H9 (cell line): ENCODE results near the gene COL27A1. TPM values are rescaled to one million over a fixed set of nuclear protein-coding genes. Genes with fewer than 3 reads are reported as not detected.

Source experiments
- DNase-seq: peaks from one replicate; pipeline ENCODE4 v3.0.0-alpha.2; 2017
- H2AFZ ChIP-seq: one replicate; pipeline ENCODE4 v1.6.1; 2013; ENCODE audit warnings: mild to moderate bottlenecking, low read length, control low read depth, moderate library complexity
- H2AK5ac ChIP-seq: 2 replicates; pipeline ENCODE4 v1.6.1; 2013; ENCODE audit warnings: low read length, control low read depth, mixed read lengths; ENCODE audit not compliant: insufficient read length
- H2BK120ac ChIP-seq: one replicate; pipeline ENCODE4 v1.6.1; 2013; ENCODE audit warnings: low read depth, mild to moderate bottlenecking, low read length, control low read depth, inconsistent platforms; ENCODE audit not compliant: poor library complexity, severe bottlenecking
- H2BK12ac ChIP-seq: 2 replicates; pipeline ENCODE4 v1.6.1; 2013; ENCODE audit warnings: low read length, control low read depth, mixed read lengths, low read depth; ENCODE audit not compliant: insufficient read length
- H2BK15ac ChIP-seq: 2 replicates; pipeline ENCODE4 v1.6.1; 2013; ENCODE audit warnings: low read depth, low read length, control low read depth
- H2BK20ac ChIP-seq: one replicate; pipeline ENCODE4 v1.6.1; 2013; ENCODE audit warnings: low read depth, mild to moderate bottlenecking, low read length, control low read depth, inconsistent platforms; ENCODE audit not compliant: poor library complexity, severe bottlenecking
- H2BK5ac ChIP-seq: 2 replicates; pipeline ENCODE4 v1.6.1; 2013; ENCODE audit warnings: low read length, control low read depth, mixed read lengths; ENCODE audit not compliant: insufficient read length
- H3K14ac ChIP-seq: 2 replicates; pipeline ENCODE4 v1.6.1; 2013; ENCODE audit warnings: low read length, control low read depth; ENCODE audit not compliant: insufficient read depth
- H3K18ac ChIP-seq: 2 replicates; pipeline ENCODE4 v1.6.1; 2013; ENCODE audit warnings: low read depth, mild to moderate bottlenecking, mixed read lengths, low read length, control low read depth; ENCODE audit not compliant: insufficient read length
- H3K23ac ChIP-seq: 2 replicates; pipeline ENCODE4 v1.6.1; 2013; ENCODE audit warnings: low read length, control low read depth, mixed read lengths, low read depth; ENCODE audit not compliant: insufficient read length
- H3K23me2 ChIP-seq: 2 replicates; pipeline ENCODE4 v1.6.1; 2013; ENCODE audit warnings: low read depth, mild to moderate bottlenecking, mixed read lengths, low read length, control low read depth; ENCODE audit not compliant: insufficient read length, poor library complexity, severe bottlenecking
- H3K27ac ChIP-seq: 2 replicates; pipeline ENCODE4 v1.5.1; 2013; ENCODE audit warnings: low read length, control low read depth, mixed read lengths, low read depth; ENCODE audit not compliant: insufficient read length
- H3K27me3 ChIP-seq: 2 replicates; pipeline ENCODE4 v1.6.1; 2013; ENCODE audit warnings: low read length, control low read depth, inconsistent platforms; ENCODE audit not compliant: insufficient read depth
- H3K4ac ChIP-seq: 2 replicates; pipeline ENCODE4 v1.6.1; 2013; ENCODE audit warnings: low read depth, mild to moderate bottlenecking, control low read depth, inconsistent platforms, low read length, moderate library complexity
- H3K4me1 ChIP-seq: 2 replicates; pipeline ENCODE4 v1.6.1; 2013; ENCODE audit warnings: low read length, control low read depth, inconsistent platforms; ENCODE audit not compliant: insufficient read depth
- H3K4me2 ChIP-seq: 2 replicates; pipeline ENCODE4 v1.6.1; 2013; ENCODE audit warnings: low read length, control low read depth, mixed read lengths; ENCODE audit not compliant: insufficient read length, insufficient read depth
- H3K56ac ChIP-seq: 2 replicates; pipeline ENCODE4 v1.6.1; 2013; ENCODE audit warnings: low read depth, mild to moderate bottlenecking, mixed read lengths, low read length, control low read depth; ENCODE audit not compliant: insufficient read length
- H3K79me1 ChIP-seq: 2 replicates; pipeline ENCODE4 v1.6.1; 2013; ENCODE audit warnings: low read depth, mild to moderate bottlenecking, moderate library complexity, low read length, control low read depth, inconsistent platforms; ENCODE audit not compliant: insufficient read depth, poor library complexity, severe bottlenecking
- H3K79me2 ChIP-seq: 2 replicates; pipeline ENCODE4 v1.6.1; 2013; ENCODE audit warnings: low read length, control low read depth, inconsistent platforms; ENCODE audit not compliant: insufficient read depth
- H3K9ac ChIP-seq: 2 replicates; pipeline ENCODE4 v1.6.1; 2013; ENCODE audit warnings: low read length, control low read depth, mixed read lengths; ENCODE audit not compliant: insufficient read length; ENCODE audit errors: extremely low read depth
- H3K9me3 ChIP-seq: one replicate; pipeline ENCODE4 v1.6.1; 2013; ENCODE audit warnings: low read depth, low read length, inconsistent platforms; ENCODE audit not compliant: control insufficient read depth
- H3T11ph ChIP-seq: one replicate; pipeline ENCODE4 v1.6.1; 2013; ENCODE audit warnings: mild to moderate bottlenecking, low read length, control low read depth, inconsistent platforms
- H4K20me1 ChIP-seq: one replicate; pipeline ENCODE4 v1.6.1; 2013; ENCODE audit not compliant: control insufficient read depth, insufficient read length, insufficient read depth
- H4K5ac ChIP-seq: 2 replicates; pipeline ENCODE4 v1.6.1; 2013; ENCODE audit warnings: low read depth, mild to moderate bottlenecking, mixed read lengths, low read length, control low read depth; ENCODE audit not compliant: insufficient read length
- H4K8ac ChIP-seq: replicated peaks from 2 replicates; pipeline ENCODE4 v1.6.1; 2013; ENCODE audit warnings: low read length, control low read depth, mixed read lengths, low read depth; ENCODE audit not compliant: insufficient read length
- H4K91ac ChIP-seq: 2 replicates; pipeline ENCODE4 v1.6.1; 2013; ENCODE audit warnings: low read depth, mild to moderate bottlenecking, moderate library complexity, mixed read lengths, low read length, control low read depth; ENCODE audit not compliant: insufficient read length
- H3K27ac Mint-ChIP-seq, 3 experiments: 2 replicates in 2 of 3; 3 replicates in 1 of 3; pipeline ENCODE4 v1.8.0; 2020 to 2021; ENCODE audit warnings: mixed read lengths in 3 of 3, mild to moderate bottlenecking in 1 of 3, moderate library complexity in 1 of 3
- H3K27me3 Mint-ChIP-seq: 2 replicates; pipeline ENCODE4 v1.8.0; 2021; ENCODE audit warnings: low read depth, mild to moderate bottlenecking, moderate library complexity, mixed read lengths
- H3K36me3 Mint-ChIP-seq, 3 experiments: 2 replicates in 2 of 3; 3 replicates in 1 of 3; pipeline ENCODE4 v1.8.0; 2020 to 2021; ENCODE audit warnings: low read depth in 3 of 3, mixed read lengths in 3 of 3; ENCODE audit not compliant: insufficient read depth in 1 of 3
- H3K4me1 Mint-ChIP-seq, 2 experiments: 2 replicates each; pipeline ENCODE4 v1.8.0; 2020; ENCODE audit warnings: mixed read lengths in 2 of 2
- H3K4me3 Mint-ChIP-seq, 2 experiments: 2 replicates in 1 of 2; 3 replicates in 1 of 2; pipeline ENCODE4 v1.8.0; 2020 to 2021; ENCODE audit warnings: mild to moderate bottlenecking in 2 of 2, mixed read lengths in 2 of 2, moderate library complexity in 1 of 2
- H3K9me3 Mint-ChIP-seq, 2 experiments: 2 replicates in 1 of 2; 3 replicates in 1 of 2; pipeline ENCODE4 v1.8.0; 2020; ENCODE audit warnings: mild to moderate bottlenecking in 2 of 2, mixed read lengths in 2 of 2, moderate library complexity in 1 of 2
- WGBS: extraction: QIAGEN DNeasy Blood & Tissue Kit; methylation state at CpG from one replicate; pipeline ENCODE4 v1.1.7; 2013; ENCODE audit warnings: missing lambda C conversion rate, low lambda C conversion rate, mixed read lengths; ENCODE audit not compliant: insufficient read length; ENCODE audit errors: extremely low coverage; 5-methylcytosine and 5-hydroxymethylcytosine counted together
- total RNA-seq: library from RNA; stranded (reverse); gene quantifications from 2 replicates; pipeline ENCODE4 v1.2.1, GENCODE V29; 2021
- TF ChIP-seq, protein P1 (sequence below): fragments of 200-600 bp; sonication (generic); conservative IDR thresholded peaks from 3 replicates; pipeline ENCODE4 v1.8.0; 2021; ENCODE audit warnings: antibody characterized with exemption, mild to moderate bottlenecking

The COL27A1 gene
- total RNA-seq, 1 experiment from 2014 or later: 17.9 TPM

DNA sequence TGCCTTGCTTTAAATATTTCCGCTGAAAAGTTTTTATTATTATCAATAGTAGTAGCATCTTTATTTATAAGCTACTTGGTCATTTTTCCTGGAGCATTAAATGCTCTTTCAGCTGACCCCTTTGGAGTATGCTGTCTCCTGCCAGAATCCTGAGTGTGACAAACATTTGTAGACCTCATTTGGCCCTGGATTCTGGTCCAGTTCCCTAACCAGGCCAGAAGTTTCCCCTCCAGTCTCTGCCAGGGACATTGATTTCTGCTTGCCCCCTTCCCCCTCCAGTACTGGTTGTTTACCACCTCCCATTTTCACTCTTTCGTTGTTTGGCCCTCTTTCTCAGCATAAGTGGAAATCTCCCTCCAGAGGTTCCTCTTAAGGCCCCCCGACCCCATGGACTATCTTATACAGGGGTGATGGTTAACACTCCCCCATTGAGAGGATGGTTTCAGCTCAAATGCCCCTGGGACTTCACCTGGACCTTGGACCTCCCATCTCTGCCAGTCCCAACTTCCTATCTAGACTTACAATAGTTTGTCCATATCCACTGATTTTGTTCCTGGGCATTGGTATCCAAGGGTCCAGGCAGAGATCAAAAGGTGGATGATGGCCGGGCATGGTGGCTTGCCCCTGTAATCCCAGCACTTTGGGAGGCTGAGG lies 24.6 kb upstream of the COL27A1 start:
- Histone ChIP-seq H3K27me3 (no peaks in the 10 kb centered on the region; the same call in 1 of the 2 replicates), H3T11ph (no peak overlapping the region), H3K4ac (no peak overlapping the region), H2BK120ac (no peak overlapping the region), H2AFZ (no peak overlapping the region), H3K9me3 (no peaks in the 10 kb centered on the region), H2BK12ac (no peak overlapping the region), H4K5ac (no peak overlapping the region), H3K79me2 (no peaks in the 10 kb centered on the region), H4K91ac (no peak overlapping the region), H3K27ac (no peak overlapping the region), H2BK15ac (no peak overlapping the region), H3K14ac (no peak overlapping the region), H2BK5ac (no peak overlapping the region), H4K20me1 (no peaks in the 10 kb centered on the region), H2AK5ac (no peak overlapping the region), H3K23ac (no peak overlapping the region), H3K23me2 (no peaks in the 10 kb centered on the region), H2BK20ac (no peak overlapping the region), H3K9ac (no peak overlapping the region), H3K18ac (no peak overlapping the region), H3K56ac (no peak overlapping the region), H4K8ac (no peak overlapping the region), H3K4me2 (no peak overlapping the region), H3K4me1 (no peaks in the 10 kb centered on the region; the same call in 1 of the 2 replicates), H3K79me1 (no peaks in the 10 kb centered on the region)
- DNase-seq: no peak
- Mint-ChIP-seq H3K4me3 (no peak overlapping the region; a peak in 1 of 5 replicates), H3K36me3 (no peaks in the 10 kb centered on the region; a peak in 1 of 7 replicates), H3K27ac (no peak overlapping the region; a peak in 1 of 7 replicates), H3K27me3 (peaks cover 51% of the 10 kb centered on the region), H3K9me3 (peaks cover 0 to 3% of the 10 kb centered on the region in 2 experiments; a peak in 2 of 5 replicates), H3K4me1 (peaks cover 10 to 19% of the 10 kb centered on the region in 2 experiments)
- WGBS: no CpG with 5 or more reads among the region's 4 CpGs
- TF ChIP-seq, protein P1, sequence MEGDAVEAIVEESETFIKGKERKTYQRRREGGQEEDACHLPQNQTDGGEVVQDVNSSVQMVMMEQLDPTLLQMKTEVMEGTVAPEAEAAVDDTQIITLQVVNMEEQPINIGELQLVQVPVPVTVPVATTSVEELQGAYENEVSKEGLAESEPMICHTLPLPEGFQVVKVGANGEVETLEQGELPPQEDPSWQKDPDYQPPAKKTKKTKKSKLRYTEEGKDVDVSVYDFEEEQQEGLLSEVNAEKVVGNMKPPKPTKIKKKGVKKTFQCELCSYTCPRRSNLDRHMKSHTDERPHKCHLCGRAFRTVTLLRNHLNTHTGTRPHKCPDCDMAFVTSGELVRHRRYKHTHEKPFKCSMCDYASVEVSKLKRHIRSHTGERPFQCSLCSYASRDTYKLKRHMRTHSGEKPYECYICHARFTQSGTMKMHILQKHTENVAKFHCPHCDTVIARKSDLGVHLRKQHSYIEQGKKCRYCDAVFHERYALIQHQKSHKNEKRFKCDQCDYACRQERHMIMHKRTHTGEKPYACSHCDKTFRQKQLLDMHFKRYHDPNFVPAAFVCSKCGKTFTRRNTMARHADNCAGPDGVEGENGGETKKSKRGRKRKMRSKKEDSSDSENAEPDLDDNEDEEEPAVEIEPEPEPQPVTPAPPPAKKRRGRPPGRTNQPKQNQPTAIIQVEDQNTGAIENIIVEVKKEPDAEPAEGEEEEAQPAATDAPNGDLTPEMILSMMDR: no peak
